ENCODE results near the gene C20orf96.
"Not testable (repeated sequence)": the region's sequence is repeated elsewhere in the genome, so short reads cannot be mapped to it uniquely, and the experiment has no call there.

The C20orf96 gene

DNA sequence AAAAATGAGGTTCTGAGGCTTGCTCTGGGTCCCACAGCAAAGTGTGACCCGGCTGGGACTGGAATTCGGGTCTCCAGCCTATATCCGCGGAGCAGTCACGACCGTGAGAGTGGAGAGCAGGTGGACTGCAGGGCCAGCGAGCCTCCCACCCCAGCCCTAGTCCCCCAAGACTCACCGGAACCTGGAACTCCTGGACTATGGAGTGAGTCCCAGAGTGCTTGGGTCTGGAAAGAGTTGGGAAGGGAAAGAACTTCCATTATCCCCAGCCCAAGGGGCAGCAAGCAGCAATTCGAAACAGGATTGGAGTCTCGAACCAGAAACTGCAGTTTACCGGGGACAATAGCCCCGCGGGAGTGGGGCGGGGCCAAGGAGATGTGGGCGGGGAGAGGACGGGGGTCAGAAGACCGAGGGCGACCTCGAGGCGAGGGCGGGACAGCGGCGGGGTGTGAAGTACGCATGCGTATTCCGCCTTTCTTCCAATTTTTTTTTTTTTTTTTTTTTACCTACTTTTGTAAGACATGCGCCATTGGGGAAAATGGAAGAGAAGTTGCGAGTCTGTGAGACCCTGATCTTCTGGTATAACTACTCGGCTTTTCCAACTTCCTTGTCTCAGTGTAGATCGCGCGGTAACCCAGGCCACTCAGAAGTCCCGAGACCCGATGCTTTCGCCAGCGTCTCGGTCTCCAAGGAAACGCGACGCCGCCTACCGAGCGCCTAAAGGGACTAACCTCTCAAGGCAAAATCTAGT lies at the start of gene C20orf96:
Gene C20orf96, minus strand, starts transcription at position 667 of the 748 bp plus-strand sequence. Its CDS starts 140 bp downstream, at position 527.
- TF ChIP-seq CTCF (conservative IDR thresholded peaks at IDR 0.05; ENCODE audit: control insufficient read depth, insufficient read depth, low read depth, low read length) = peak; percentile 47
- peak; percentile 96 for DNase-seq (ENCODE audit: low read depth)
- peak within 1 kb of the TSS; percentile 91 for H3K4me3 ChIP-seq (ENCODE audit: control insufficient read depth, low read depth, low read length)

- not testable (repeated sequence) for DNase-seq (ENCODE audit: low read depth); H3K4me3 ChIP-seq (ENCODE audit: control insufficient read depth, low read depth, low read length)
Measured at GRCh38 chr20:336040-336439, 45.5 kb upstream of the C20orf96 start.

- no peak for DNase-seq (ENCODE audit: low read depth)
- no peak for TF ChIP-seq CTCF (conservative IDR thresholded peaks at IDR 0.05; ENCODE audit: control insufficient read depth, insufficient read depth, low read depth, low read length)
- no peak overlapping the region for H3K4me3 ChIP-seq (ENCODE audit: control insufficient read depth, low read depth, low read length)
Measured at GRCh38 chr20:334578-334977, 44.0 kb upstream of the C20orf96 start.

DNA sequence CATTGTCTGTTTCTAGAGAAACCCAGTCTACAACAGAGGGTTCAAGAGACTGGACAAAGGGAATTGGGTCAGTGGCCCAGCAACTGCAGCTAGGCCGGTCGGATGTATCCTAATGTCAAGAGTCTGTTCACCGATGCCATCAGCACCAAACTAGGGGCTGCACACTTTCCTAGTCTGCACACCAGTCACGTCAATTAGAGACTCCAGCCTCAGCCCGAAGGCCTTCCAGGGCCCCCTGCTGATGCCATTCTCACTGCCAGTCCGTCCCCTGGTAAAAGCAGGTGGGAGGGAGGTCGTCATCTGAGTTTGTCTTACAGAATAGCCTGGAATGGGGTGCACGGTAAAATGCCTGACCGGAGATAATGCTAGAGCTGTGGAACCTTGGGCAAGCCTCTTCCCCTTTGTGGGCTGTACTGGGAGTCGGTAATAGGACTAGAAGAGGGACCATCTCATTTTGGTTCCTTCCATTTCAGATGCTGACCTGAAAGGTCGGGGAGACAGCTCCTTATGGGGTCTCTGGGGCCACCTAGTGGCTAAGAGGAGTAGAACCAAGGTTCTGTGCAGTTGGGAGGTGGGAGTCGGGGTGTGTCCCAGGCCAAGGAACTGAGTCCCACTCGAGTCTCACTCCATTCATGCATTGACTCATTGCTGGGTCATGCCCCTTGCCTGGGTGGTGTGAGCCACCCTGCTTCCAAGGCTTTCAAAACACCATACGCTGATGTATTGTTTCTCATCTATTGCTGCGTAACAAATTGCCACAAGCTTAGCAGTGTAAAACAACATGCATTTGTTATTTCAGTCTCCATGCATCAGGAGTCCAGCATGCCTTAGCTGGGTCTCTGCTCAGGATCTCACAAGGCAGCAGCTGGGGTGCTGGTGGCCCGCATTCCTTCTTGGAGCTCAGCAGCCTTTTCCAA lies 39.9 kb upstream of the C20orf96 start:
- TF ChIP-seq CTCF (conservative IDR thresholded peaks at IDR 0.05; ENCODE audit: control insufficient read depth, insufficient read depth, low read depth, low read length) = peak; percentile 93

GRCh38 chr20:329851-330232 lies 39.3 kb upstream of the C20orf96 start:
- no peak for TF ChIP-seq CTCF (conservative IDR thresholded peaks at IDR 0.05; ENCODE audit: control insufficient read depth, insufficient read depth, low read depth, low read length)
- H3K4me3 ChIP-seq (ENCODE audit: control insufficient read depth, low read depth, low read length) = no peak overlapping the region
- DNase-seq (ENCODE audit: low read depth) = no peak

More for the DNA sequence above, 39.9 kb upstream of the C20orf96 start:
- no peak overlapping the region for H3K4me3 ChIP-seq (ENCODE audit: control insufficient read depth, low read depth, low read length)
- DNase-seq (ENCODE audit: low read depth) = peak; percentile 83

DNA sequence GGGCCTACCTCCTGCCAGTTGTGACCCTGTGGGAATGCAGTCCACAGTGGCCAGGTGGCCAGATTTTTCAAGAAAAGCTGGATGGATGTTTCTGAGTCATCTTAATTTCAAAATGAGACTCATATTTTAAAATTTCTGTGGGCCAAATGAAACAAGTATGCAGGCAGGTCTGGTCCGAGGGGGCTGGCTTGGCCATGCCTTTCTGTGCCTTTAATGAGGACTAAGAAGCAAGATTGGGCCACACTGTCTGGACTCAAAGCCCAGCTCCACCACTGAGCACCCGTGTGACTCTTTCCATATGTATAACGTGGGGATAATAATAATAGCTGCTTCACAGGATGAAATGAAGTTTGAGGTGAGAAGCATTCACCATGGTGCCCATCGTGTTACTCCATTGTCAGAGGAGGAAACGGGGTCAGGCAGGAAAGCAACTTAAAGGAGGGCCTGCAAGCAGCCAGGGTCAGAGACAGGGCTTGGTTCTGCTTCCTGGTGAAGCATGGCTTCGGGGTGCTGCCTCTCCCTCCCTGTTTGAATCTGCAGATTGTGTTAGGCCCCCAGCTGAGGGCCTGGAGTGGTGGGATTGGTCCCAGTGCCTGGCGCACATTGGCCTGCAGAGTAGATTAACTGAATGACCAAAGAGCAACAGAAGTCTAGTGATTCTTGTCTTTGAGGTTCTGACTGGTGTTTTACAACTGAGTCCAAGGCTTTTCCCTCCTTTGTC lies 38.6 kb upstream of the C20orf96 start:
- no peak for TF ChIP-seq CTCF (conservative IDR thresholded peaks at IDR 0.05; ENCODE audit: control insufficient read depth, insufficient read depth, low read depth, low read length)
- DNase-seq (ENCODE audit: low read depth) = no peak
- no peak overlapping the region for H3K4me3 ChIP-seq (ENCODE audit: control insufficient read depth, low read depth, low read length)

Measured in fibroblast of mammary gland (primary cell).